Endodermal cell (in vitro differentiated cells): ENCODE results near the gene DOK1. TPM values are rescaled to one million over a fixed set of nuclear protein-coding genes. Genes with fewer than 3 reads are reported as not detected.

Source experiments
- DNase-seq: peaks from one replicate; pipeline ENCODE4 v3.0.0-alpha.2; 2017
- H3K27ac ChIP-seq: 2 replicates; pipeline ENCODE4 v1.5.1; 2013; ENCODE audit warnings: mild to moderate bottlenecking, low read depth, low read length, moderate library complexity
- H3K27me3 ChIP-seq: 2 replicates; pipeline ENCODE4 v1.6.1; 2013; ENCODE audit warnings: mild to moderate bottlenecking, low read length, moderate library complexity; ENCODE audit not compliant: insufficient read depth, control insufficient read depth, poor library complexity, severe bottlenecking
- H3K36me3 ChIP-seq: 2 replicates; pipeline ENCODE4 v1.7.0; 2013; ENCODE audit warnings: mild to moderate bottlenecking, low read length, moderate library complexity; ENCODE audit not compliant: control insufficient read depth, insufficient read depth
- H3K4me1 ChIP-seq: one replicate; pipeline ENCODE4 v1.7.0; 2013; ENCODE audit warnings: low read length; ENCODE audit not compliant: control insufficient read depth, insufficient read depth
- H3K4me3 ChIP-seq: 2 replicates; pipeline ENCODE4 v1.5.1; 2013; ENCODE audit warnings: mild to moderate bottlenecking, low read length, moderate library complexity
- H3K9ac ChIP-seq: 2 replicates; pipeline ENCODE4 v1.6.1; 2013; ENCODE audit warnings: mild to moderate bottlenecking, low read length, moderate library complexity; ENCODE audit not compliant: poor library complexity, severe bottlenecking; ENCODE audit errors: extremely low read depth
- H3K9me3 ChIP-seq: 2 replicates; pipeline ENCODE4 v1.6.1; 2013; ENCODE audit warnings: mild to moderate bottlenecking, low read length, moderate library complexity; ENCODE audit not compliant: control insufficient read depth
- H3K27ac Mint-ChIP-seq: 2 replicates; pipeline ENCODE4 v1.8.0; 2020; ENCODE audit warnings: mixed read lengths
- H3K27me3 Mint-ChIP-seq: 2 replicates; pipeline ENCODE4 v1.8.0; 2021; ENCODE audit warnings: mild to moderate bottlenecking, mixed read lengths; ENCODE audit not compliant: insufficient read depth
- H3K36me3 Mint-ChIP-seq: 2 replicates; pipeline ENCODE4 v1.8.0; 2020; ENCODE audit warnings: low read depth, mixed read lengths
- H3K4me1 Mint-ChIP-seq: 2 replicates; pipeline ENCODE4 v1.8.0; 2020; ENCODE audit warnings: mixed read lengths
- H3K4me3 Mint-ChIP-seq: 2 replicates; pipeline ENCODE4 v1.8.0; 2020; ENCODE audit warnings: mild to moderate bottlenecking, moderate library complexity, mixed read lengths
- H3K9me3 Mint-ChIP-seq: 2 replicates; pipeline ENCODE4 v1.8.0; 2020; ENCODE audit warnings: mild to moderate bottlenecking, mixed read lengths
- CTCF ChIP-seq: fragments of 200-600 bp; sonication (generic); conservative IDR thresholded peaks from 2 replicates; pipeline ENCODE4 v1.5.0; 2021; ENCODE audit warnings: antibody characterized with exemption, mild to moderate bottlenecking
- WGBS, 2 experiments: methylation state at CpG; one replicate each; pipeline versions ENCODE4 v1.1.5 to v1.1.7; 2013; ENCODE audit warnings: missing lambda C conversion rate in 2 of 2, mixed read lengths in 1 of 2; ENCODE audit not compliant: insufficient coverage in 1 of 2, insufficient read length in 1 of 2; 5-methylcytosine and 5-hydroxymethylcytosine counted together
- total RNA-seq, 2 donors: library from RNA; stranded (reverse); fragmentation: NEBNext Ultra II Directional in 1 of 2; extraction: Animal tissue kit (Norgen Biotek cat#: 25700) in 1 of 2; gene quantifications; 2 replicates in 1 of 2; 3 replicates in 1 of 2; pipeline ENCODE4 v1.2.1, GENCODE V29; 2021

DOK1 gene
- total RNA-seq, 2 donors from 2014 or later = 12.9 to 15.1 TPM

GRCh38 chr2:74562126-74562775 lies 7.7 kb downstream of the DOK1 start:
- Mint-ChIP-seq H3K4me3 (no peak overlapping the region), H3K27me3 (peaks cover 31% of the 10 kb centered on the region), H3K4me1 (peaks cover 9% of the 10 kb centered on the region), H3K27ac (no peak overlapping the region), H3K9me3 (no peaks in the 10 kb centered on the region), H3K36me3 (no peaks in the 10 kb centered on the region)
- DNase-seq = peak; percentile 35
- Histone ChIP-seq H3K36me3 (no peaks in the 10 kb centered on the region), H3K9me3 (no peaks in the 10 kb centered on the region), H3K27me3 (peaks cover 18% of the 10 kb centered on the region), H3K27ac (no peak overlapping the region), H3K4me1 (no peaks in the 10 kb centered on the region), H3K4me3 (no peak overlapping the region), H3K9ac (no peak overlapping the region)
- WGBS, 2 experiments = 90% methylated on average over 5 to 7 of the region's 7 CpGs
- TF ChIP-seq CTCF = no peak

GRCh38 chr2:74564222-74564621 lies 9.7 kb downstream of the DOK1 start:
- Mint-ChIP-seq H3K9me3 (no peaks in the 10 kb centered on the region), H3K27me3 (peaks cover 29% of the 10 kb centered on the region), H3K36me3 (no peaks in the 10 kb centered on the region), H3K4me1 (peaks cover 9% of the 10 kb centered on the region), H3K4me3 (no peak overlapping the region), H3K27ac (no peak overlapping the region)
- Histone ChIP-seq H3K27me3 (peaks cover 35% of the 10 kb centered on the region), H3K9ac (no peak overlapping the region), H3K36me3 (no peaks in the 10 kb centered on the region), H3K27ac (no peak overlapping the region), H3K4me3 (no peak overlapping the region), H3K9me3 (no peaks in the 10 kb centered on the region), H3K4me1 (no peaks in the 10 kb centered on the region)
- no peak for TF ChIP-seq CTCF
- peak; percentile 32 for DNase-seq
- WGBS, 2 experiments = 85 to 87% methylated on average over 4 to 5 of the region's 5 CpGs

GRCh38 chr2:74566076-74566753 lies 11.7 kb downstream of the DOK1 start:
- no peaks in the 10 kb centered on the region for H3K9me3 ChIP-seq
- H3K27me3 ChIP-seq = peaks cover 45% of the 10 kb centered on the region
- no peak overlapping the region for H3K4me3 ChIP-seq
- no peaks in the 10 kb centered on the region for H3K9me3 Mint-ChIP-seq
- peak; percentile 20 for DNase-seq
- TF ChIP-seq CTCF = no peak
- H3K4me1 ChIP-seq = no peaks in the 10 kb centered on the region
- H3K9ac ChIP-seq = no peak overlapping the region
- H3K27ac Mint-ChIP-seq = no peak overlapping the region
- 85 to 94% methylated on average over 4 to 7 of the region's 7 CpGs for WGBS, 2 experiments
- H3K27me3 Mint-ChIP-seq = peaks cover 21% of the 10 kb centered on the region
- H3K4me3 Mint-ChIP-seq = no peak overlapping the region
- no peaks in the 10 kb centered on the region for H3K4me1 Mint-ChIP-seq
- no peaks in the 10 kb centered on the region for H3K36me3 Mint-ChIP-seq
- H3K36me3 ChIP-seq = no peaks in the 10 kb centered on the region
- no peak overlapping the region for H3K27ac ChIP-seq
